ENCODE data around the gene PKD1L1. TPM values are rescaled to one million over a fixed set of nuclear protein-coding genes. Genes with fewer than 3 reads are reported as not detected.

Gene PKD1L1
- total RNA-seq, 1 donor from 2014 or later = 0.19 TPM

DNA sequence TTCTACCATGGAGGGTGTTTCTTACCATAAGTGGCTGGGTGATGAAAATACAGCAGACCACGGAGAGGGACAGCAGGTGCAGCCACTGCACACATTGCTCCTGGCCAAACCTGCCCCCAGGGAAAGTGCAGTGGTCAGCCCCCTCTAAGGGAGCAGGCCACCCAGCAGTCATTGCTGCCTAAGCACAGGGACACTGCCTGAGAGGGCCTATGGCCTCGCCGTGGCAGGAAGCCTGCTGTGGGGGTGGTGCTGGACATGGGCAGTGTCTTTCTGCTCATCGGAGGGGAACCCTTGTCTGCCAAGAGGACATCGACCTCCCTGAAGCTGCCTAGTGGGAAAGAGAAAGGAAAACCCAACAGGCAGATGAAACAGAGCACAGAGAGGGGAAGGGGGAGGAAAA, 118.3 kb downstream of the PKD1L1 start:
- Mint-ChIP-seq H3K27ac (ENCODE audit: unreplicated experiment) (no peak overlapping the region), H3K4me1 (peaks cover 8% of the 10 kb centered on the region), H3K9me3 (no peaks in the 10 kb centered on the region), H3K27me3 (ENCODE audit: low read depth) (no peaks in the 10 kb centered on the region), H3K36me3 (ENCODE audit: low read depth) (no peaks in the 10 kb centered on the region), H3K4me3 (no peak overlapping the region)
- no peak for DNase-seq (ENCODE audit: low read depth, low spot score)
- TF ChIP-seq, protein P1, sequence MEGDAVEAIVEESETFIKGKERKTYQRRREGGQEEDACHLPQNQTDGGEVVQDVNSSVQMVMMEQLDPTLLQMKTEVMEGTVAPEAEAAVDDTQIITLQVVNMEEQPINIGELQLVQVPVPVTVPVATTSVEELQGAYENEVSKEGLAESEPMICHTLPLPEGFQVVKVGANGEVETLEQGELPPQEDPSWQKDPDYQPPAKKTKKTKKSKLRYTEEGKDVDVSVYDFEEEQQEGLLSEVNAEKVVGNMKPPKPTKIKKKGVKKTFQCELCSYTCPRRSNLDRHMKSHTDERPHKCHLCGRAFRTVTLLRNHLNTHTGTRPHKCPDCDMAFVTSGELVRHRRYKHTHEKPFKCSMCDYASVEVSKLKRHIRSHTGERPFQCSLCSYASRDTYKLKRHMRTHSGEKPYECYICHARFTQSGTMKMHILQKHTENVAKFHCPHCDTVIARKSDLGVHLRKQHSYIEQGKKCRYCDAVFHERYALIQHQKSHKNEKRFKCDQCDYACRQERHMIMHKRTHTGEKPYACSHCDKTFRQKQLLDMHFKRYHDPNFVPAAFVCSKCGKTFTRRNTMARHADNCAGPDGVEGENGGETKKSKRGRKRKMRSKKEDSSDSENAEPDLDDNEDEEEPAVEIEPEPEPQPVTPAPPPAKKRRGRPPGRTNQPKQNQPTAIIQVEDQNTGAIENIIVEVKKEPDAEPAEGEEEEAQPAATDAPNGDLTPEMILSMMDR (conservative IDR thresholded peaks at IDR 0.05) = no peak

DNA sequence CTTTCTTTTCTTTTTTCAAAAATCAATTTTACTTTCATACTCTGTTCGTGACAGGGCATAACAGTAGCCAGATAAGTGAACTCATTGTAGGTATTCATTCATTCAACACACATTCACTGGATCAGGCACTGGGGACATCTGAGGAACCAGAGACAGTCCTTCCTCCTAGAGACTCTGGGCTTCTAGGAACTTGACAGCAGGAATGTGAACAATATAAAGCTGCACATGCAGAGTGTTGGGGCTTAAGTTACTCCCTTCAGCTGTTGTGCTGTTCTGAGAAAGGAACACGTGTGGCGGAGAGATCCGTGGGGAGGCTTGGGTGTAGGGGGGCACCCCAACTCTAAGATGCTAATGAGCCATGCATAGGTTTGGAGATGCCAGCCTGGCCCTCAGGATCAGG, 120.4 kb downstream of the PKD1L1 start:
- Mint-ChIP-seq H3K4me1 (peaks cover 8% of the 10 kb centered on the region), H3K9me3 (no peaks in the 10 kb centered on the region), H3K4me3 (no peak overlapping the region), H3K27ac (ENCODE audit: unreplicated experiment) (peak overlapping the region; percentile 35), H3K27me3 (ENCODE audit: low read depth) (no peaks in the 10 kb centered on the region), H3K36me3 (ENCODE audit: low read depth) (no peaks in the 10 kb centered on the region)
- no peak for DNase-seq (ENCODE audit: low read depth, low spot score)
- TF ChIP-seq, protein P1 (conservative IDR thresholded peaks at IDR 0.05) = no peak

GRCh38 chr7:47827351-47827756, 120.9 kb downstream of the PKD1L1 start:
- Mint-ChIP-seq H3K27ac (ENCODE audit: unreplicated experiment) (peak overlapping the region; percentile 40), H3K4me1 (peaks cover 8% of the 10 kb centered on the region), H3K36me3 (ENCODE audit: low read depth) (no peaks in the 10 kb centered on the region), H3K27me3 (ENCODE audit: low read depth) (no peaks in the 10 kb centered on the region), H3K4me3 (no peak overlapping the region), H3K9me3 (no peaks in the 10 kb centered on the region)
- DNase-seq (ENCODE audit: low read depth, low spot score) = no peak
- TF ChIP-seq, protein P1 (conservative IDR thresholded peaks at IDR 0.05) = no peak

DNA sequence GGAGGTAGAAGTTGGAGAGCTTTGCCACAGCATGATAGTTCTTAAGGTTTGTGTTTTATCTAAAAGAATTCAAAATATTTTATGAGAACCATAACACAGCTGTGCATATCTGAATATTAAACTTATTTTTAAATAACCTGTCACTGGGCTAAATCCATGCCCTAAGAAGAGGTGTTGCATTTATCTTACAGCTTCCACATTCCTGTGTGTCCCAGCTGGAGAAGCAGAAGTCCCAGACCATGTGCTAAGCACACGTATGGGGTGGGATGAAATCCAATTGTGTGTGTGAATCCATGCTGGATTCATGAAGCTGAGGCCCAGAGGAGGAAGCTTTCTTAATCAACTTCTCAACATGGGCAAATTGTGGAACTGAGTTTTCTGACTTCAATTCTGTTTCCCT, 121.5 kb downstream of the PKD1L1 start:
- TF ChIP-seq, protein P1 (conservative IDR thresholded peaks at IDR 0.05) = no peak
- no peaks in the 10 kb centered on the region for H3K36me3 Mint-ChIP-seq (ENCODE audit: low read depth)

DNA sequence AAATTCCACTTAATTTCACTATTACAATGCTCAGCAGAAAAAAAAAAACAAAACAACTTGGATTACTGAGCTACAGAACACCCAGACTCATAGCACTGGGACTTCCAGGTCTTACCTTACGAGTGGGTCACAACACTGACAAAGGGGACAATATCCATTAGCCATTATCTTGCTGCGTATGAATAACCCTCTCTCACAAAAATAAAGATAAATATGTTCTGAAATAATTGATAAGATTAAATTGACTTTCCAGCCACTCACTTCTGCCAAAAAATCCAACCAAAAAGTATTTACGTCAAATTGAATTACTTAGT, 128.7 kb downstream of the PKD1L1 start:
- TF ChIP-seq, protein P1 (conservative IDR thresholded peaks at IDR 0.05) = peak; percentile 36
- H3K27me3 Mint-ChIP-seq (ENCODE audit: low read depth) = no peaks in the 10 kb centered on the region
- H3K4me3 Mint-ChIP-seq = no peak overlapping the region
- peaks cover 5% of the 10 kb centered on the region for H3K4me1 Mint-ChIP-seq
- no peak for DNase-seq (ENCODE audit: low read depth, low spot score)
- H3K36me3 Mint-ChIP-seq (ENCODE audit: low read depth) = no peaks in the 10 kb centered on the region
- no peak overlapping the region for H3K27ac Mint-ChIP-seq (ENCODE audit: unreplicated experiment)
- H3K9me3 Mint-ChIP-seq = no peaks in the 10 kb centered on the region

More for the DNA sequence above, 121.5 kb downstream of the PKD1L1 start:
- Mint-ChIP-seq H3K9me3 (no peaks in the 10 kb centered on the region), H3K27me3 (ENCODE audit: low read depth) (no peaks in the 10 kb centered on the region), H3K4me1 (peaks cover 8% of the 10 kb centered on the region), H3K27ac (ENCODE audit: unreplicated experiment) (no peak overlapping the region), H3K4me3 (no peak overlapping the region)
- DNase-seq (ENCODE audit: low read depth, low spot score) = no peak

All from neural crest cell (in vitro differentiated cells).